HG03354 (cell line): ENCODE results near the gene YBX2.

Experiments used
- ATAC-seq: cut with Tn5 transposase; IDR thresholded peaks from one replicate; pipeline ENCODE4 v1.9.1; 2021; ENCODE audit warnings: mild to moderate bottlenecking; ENCODE audit not compliant: unreplicated experiment, poor library complexity, severe bottlenecking

The YBX2 gene

GRCh38 chr17:7306911-7307685 lies 12.7 kb upstream of the YBX2 start, which contains the start of gene EIF5A:
Gene EIF5A (plus strand): TSS chr17:7307628. CDS start chr17:7309636, 2,008 bp downstream.
- ATAC-seq = peak; percentile 73

DNA sequence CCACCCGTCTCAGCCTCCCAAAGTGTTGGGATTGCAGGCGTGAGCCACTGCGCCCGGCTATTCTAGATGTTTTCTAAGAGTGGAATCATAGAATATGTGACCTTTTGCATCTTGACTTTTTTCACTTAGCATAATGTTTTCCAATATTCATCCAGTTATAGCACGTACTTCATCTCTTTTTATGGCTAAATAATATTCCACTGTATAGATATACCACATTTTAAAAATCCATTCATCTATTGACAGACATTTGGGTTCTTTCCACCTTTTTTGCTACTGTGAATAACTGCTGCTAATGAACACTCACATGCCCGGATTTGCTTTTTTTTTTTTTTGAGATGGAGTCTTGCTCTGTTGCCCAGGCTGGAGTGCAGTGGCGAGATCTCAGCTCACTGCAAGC lies 9.7 kb upstream of the YBX2 start:
- no peak for ATAC-seq

DNA sequence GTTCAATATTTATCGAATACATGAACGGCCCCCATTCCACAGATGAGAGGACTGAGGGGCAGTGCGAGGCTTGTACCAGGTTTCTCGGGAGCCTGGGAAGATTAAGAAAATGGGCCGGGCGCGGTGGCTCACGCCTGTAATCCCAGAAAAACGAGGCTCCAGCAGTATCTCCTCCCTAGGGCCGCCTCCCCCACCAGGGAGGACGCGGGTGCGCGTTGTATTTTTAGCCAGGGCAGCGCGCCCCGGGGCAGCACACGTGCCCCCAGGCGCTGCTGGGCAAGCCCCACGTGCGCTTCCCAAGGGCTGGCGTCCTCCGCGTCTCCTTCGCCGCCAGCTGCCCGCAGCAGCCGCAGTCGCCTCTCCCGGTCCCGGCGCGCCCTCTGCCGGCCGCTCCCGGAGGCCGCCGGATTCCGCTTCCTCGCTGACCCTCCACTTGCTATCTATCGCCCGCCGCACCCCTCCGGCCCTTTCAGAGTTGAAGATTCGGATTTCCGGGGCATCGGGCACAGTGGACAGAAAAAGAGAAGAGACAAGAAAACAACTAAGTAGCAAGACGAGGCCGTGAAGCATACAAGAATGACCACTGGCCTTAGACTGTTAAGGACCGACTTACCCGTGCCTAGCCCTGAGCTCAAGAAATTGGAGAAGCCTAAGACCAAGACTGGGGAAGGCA lies 1.9 kb upstream of the YBX2 start:
- no peak for ATAC-seq

DNA sequence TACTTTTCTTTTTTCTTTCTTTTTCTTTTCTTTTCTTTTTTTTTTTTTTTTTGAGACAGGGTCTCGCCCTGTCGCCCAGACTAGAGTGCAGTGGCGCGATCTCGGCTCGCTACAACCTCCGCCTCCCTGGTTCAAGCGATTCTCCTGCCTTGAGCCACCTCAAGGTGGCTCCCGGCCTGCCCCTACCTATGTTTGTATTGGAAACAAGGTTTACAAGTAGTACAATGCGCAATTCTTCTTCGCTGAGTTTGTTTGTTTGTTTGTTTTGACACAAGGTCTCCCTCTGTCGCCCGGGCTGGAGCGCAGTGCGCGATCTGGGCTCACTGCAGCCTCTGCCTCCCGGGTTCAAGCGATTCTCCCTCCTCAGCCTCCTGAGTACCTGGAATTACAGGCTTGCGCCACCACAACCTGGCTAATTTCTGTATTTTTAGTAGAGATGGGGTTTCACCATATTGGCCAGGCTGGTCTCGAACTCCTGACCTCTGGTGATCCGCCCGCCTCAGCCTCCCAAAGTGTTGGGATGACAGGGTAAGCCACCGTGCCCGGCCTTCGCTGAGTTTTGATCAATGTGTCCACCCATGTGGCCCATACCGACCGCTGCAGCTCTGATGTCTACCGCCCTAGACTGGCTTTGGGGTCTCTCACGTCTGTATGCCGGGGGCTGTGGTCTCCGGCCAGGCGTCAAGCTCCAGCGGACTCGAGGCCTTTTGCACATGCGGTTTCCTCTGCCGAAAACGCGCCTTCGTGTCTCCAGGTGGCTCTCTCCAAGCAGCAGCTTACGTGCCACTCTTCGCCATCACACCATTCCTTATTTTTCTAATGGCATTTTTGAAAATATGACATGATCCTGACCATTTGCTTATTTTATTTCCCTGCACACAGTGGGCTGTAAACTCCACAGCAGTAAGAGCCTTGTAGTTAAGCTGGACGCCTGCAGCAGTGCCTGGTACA lies 1.1 kb upstream of the YBX2 start:
- no peak for ATAC-seq

DNA sequence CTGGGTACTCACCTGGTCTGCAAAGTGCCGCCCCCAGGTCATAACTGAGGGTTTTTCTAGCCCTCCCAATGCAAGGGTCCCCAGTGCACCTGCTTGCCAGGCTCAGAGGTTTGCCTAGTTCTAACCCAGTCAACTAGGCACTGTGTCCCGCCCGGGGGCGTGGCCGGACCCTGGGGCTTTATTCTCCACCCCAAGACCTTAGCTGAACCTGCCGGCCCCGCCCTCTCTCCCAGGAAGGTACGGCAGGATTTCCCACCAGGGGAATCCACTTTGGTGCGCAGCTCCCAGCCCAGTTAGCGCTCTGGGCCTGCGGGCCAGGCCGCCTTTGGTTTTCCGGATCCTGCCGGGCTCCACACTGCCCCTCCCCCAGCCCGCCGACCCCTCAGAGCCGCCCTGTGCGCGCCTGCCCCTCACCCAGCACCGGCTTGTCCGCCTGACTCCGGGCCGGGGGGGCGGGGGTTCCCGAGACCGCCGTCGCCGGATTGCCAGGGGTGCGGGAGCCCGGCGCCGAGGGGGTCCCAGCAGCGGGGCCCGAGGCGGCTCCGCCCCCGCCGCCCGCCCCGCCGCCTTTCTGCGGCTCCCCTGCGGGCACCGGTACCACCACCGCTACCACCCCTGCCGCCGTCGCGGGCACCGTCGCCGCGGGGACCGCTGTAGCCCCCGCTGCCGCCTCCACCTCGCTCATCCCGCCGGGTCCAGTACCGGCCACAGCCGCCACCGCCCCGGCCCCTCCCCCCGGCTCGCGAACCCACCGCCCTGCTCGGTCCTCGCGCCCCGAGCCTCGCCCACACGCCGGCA lies 424 bp downstream of the YBX2 start:
- no peak for ATAC-seq

GRCh38 chr17:7293159-7293558 lies 1.3 kb downstream of the YBX2 start:
- ATAC-seq = no peak

DNA sequence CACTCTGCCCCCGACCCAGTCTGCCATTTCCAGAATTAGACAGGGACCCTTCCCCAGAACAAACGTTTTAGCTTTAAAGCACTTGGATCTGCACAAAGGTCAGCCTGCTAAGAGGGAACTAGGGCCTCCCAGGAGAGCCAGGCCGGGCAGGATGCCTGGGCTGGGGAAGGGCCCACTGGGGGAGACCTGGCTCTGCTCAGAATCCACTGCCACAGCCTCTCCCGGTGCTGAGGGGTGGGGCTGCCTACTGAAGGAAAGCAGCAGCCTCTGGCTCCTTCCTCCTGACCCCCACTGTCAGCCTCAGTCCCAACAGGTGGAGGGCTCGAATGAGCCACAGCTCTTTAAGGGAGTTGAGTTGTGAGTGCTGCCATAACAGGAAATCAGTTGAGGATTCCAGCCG lies 1.7 kb downstream of the YBX2 start:
- ATAC-seq = no peak

DNA sequence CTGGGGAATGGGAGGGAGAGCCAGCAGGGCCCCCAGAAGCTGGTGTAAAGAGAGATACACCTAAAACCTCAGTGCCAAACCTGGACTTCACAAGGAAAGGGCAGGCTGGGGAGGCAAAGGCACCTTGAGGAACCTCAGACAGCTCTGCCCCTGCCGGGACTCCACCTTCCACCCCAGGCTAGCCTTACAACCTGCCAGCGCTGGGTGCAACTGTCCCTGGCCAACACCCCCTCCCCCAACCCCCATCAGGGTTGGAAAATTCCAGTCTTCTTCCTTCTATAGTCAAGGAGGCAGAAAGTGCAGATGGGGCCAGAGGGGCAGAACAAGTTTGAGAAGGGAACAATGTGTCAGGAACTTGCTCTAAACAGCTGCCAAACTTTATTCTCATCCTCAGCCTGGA lies 2.2 kb downstream of the YBX2 start:
- ATAC-seq = no peak

- no peak for ATAC-seq
Measured at GRCh38 chr17:7290685-7291084, 3.8 kb downstream of the YBX2 start.

DNA sequence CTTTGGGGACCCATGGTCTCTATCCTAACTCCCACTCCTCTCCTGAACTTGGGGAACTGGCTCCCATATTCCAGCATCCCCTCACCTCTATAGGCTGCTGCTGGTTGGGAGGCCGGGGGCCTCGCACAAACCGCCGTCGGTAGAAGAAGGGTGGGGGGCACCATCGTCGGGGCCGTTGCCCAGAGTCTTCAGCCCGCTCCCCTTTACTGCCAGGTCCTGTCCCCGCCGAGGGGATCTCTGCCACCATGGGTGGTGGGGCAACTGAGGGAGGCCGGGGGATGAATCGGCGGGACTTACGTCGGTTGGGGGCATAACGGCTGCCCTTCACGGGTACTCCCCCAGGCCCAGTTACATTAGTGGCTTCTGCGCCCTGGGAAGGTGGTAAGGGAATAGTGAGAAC lies 4.3 kb downstream of the YBX2 start:
- no peak for ATAC-seq

- ATAC-seq = no peak
Measured at GRCh38 chr17:7289256-7290032, 5.0 kb downstream of the YBX2 start.

GRCh38 chr17:7285679-7286078 lies 8.8 kb downstream of the YBX2 start:
- ATAC-seq = no peak

DNA sequence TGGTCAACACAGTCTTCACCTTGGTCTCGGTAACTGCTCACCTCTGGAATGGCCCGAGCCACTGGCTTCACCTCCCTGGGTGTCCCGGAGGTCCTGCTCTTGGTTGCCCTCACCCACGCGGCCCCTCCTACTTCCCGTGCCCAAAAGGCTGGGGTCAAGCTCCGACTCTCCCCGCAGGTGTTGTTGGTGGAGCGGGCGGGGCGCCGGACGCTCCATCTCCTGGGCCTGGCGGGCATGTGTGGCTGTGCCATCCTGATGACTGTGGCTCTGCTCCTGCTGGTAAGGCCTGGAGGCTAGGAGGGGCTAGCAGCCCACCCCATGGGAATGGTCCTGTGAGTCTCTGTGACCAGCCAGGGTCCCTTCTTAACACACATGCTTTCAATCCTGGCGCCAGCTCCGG lies 9.5 kb downstream of the YBX2 start:
- ATAC-seq = no peak

DNA sequence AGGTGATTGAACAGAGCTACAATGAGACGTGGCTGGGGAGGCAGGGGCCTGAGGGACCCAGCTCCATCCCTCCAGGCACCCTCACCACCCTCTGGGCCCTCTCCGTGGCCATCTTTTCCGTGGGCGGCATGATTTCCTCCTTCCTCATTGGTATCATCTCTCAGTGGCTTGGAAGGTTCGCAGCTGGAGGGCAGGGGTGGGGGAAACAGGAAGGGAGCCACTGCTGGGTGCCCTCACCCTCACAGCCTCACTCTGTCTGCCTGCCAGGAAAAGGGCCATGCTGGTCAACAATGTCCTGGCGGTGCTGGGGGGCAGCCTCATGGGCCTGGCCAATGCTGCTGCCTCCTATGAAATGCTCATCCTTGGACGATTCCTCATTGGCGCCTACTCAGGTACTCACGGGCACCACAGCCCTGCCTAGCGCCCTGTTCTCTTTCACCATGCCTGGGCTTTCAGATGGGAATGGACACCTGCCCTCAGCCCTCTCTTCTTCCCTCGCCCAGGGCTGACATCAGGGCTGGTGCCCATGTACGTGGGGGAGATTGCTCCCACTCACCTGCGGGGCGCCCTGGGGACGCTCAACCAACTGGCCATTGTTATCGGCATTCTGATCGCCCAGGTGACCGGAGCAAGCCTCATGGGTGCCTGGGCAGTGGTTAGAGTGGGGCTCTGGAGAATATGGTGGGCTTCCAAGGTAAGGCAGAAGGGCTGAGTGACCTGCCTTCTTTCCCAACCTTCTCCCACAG lies 10.8 kb downstream of the YBX2 start:
- ATAC-seq = no peak

DNA sequence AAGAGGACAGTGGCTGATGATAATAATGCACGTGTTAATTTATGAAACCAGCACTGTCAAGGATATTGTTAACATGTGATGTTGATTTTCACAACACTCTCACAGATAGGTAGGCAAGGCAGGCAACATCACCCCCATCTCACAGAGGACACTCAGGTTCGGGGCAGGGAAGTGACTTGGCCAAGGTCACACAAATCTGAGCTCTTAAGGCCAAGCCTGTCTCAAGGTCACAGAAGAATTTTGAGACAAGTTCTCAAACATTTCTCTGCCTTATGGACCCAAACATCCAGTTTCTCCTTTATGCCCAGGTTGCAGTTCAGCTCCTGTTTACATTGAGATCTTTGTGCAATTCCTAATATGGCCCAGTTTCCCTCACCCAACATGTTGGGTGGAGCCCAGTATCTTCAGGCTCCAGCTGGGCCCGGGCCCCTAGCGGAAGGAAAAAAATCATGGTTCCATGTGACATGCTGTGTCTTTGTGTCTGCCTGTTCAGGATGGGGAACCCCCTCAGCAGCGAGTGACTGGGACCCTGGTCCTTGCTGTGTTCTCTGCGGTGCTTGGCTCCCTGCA lies 11.6 kb downstream of the YBX2 start:
- no peak for ATAC-seq

DNA sequence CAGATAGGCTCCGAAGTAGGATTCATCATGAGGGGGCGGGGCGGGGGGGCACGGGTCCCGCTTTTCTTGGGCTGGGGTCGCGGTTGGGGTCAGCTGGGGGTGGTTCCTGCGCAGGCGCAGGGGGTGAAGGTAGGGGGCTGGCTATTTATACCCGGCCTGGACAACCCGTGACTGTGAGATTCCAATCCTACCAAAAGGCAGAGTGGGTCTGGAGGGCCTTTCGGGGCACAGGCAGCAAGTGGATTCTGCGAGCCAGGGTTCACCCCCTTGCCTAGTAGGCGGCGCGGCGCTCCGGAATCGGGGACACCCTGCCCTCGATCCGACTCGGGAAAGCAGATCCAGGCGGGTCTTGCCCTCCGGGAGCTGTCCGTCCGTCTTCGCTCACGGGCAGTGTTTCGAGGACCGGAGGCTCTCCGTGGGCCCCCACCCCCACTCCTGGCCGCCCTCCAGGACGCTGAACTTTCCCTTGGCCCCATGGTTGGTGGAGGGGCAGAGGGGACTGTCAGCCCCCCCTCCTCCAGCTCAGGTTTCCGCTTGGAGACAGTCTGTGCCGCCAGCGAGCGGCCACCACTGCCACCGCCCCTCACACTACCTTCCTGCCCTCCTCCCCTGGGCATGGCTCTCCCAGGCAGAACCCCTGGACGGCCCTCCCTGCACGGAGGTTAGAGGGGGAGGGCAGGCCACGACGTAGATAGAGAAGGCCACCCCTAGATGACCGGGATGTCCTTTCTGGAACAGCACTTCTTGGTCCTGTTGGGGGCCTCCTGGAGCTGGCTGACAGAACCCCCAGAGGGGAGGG lies 12.3 kb downstream of the YBX2 start:
- no peak for ATAC-seq
